DMS 273 treated with DMSO at 0.1 percent for 48 hours (cell line): ENCODE data around the gene UPK3BL2.
"Not testable (repeated sequence)": the region's sequence is repeated elsewhere in the genome, so short reads cannot be mapped to it uniquely, and the experiment has no call there.

Source experiments
- DNase-seq: peaks from one replicate; lab custom pipeline; 2025; lab: John Stamatoyannopoulos, UW

UPK3BL2 gene

DNA sequence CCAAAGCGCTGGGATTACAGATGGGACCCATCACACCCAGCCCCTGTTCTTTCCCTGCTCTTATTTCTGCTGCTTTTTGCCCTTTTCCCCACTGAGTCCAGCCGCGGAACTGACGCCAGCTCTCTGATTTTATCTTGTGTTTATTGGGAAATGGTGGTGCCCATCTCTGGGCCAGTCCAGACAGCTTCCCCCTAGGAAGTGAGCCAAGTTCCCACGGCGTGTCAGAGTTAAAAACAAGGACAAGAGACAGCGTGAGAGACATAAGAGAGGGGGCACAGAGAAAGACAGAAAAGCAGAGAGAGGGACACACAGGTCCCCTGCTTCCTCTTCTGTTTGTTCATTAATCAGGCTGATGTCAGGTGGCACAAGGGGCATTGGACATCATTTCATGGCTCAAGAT lies 11.9 kb downstream of the UPK3BL2 start:
- DNase-seq, result not testable (repeated sequence)

DNA sequence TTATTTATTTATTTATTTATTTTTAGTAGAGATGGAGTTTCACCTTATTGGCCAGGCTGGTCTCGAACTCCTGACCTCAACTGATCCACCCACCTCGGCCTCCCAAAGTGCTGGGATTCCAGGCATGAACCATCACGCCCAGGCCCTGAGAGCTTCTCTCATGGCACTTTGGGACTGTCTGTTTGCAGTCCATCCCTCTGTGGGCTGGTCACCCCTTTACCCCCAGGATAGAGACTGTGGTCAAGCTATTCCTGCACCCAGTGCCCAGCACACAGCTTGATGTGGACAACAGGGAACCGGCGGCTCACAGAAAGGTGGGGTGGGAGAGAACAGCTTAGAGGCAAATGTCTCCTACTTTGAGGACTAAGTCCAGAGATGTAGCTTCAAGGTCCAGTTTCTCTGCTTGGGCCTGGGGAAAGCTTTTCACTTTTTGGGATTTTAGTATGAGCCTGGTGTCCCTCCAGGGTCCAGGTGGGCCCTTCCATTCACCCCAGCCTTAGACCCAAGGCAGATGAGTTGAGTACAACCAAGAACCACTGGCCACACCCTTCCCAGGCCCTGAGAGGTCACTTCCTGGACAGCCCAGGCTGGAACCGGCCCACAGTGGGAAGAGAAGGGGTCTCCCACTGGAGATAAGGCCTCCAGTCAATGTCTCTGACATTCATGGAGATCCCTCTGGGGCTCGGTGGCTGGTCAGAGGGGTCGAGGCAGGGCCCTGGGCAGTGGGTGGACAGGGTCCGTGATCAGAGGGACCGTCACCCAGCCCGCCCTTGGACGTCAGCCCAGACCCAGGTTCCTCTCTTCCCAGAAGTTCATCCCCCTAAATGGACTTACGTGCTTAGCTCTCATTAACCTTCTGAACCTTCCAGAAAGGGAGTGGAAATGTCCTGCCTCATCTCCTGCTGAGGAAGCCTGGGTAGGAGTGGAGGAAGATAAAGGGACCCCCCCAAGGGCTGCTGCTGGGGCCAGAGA lies 15.4 kb downstream of the UPK3BL2 start:
- DNase-seq, result not testable (repeated sequence)

DNA sequence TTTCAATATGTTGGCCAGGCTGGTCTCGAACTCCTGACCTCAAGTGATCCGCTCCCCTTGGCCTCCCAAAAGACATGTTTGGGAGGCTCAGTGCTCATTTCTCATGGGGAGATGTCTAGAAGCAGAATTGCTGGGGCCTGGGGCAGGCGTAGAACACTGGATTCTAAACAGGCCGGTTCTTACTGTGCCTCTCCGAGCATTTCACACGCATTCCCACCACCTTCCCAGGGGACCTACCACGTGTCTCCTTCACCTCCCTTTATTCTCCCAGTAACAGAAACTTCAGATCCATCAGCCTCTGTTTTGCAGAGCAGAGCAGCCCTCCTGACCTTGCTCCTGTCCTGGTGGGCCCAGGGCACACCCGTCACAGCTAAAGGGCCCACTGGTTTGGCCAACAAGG lies 16.3 kb downstream of the UPK3BL2 start:
- DNase-seq, result not testable (repeated sequence)

DNA sequence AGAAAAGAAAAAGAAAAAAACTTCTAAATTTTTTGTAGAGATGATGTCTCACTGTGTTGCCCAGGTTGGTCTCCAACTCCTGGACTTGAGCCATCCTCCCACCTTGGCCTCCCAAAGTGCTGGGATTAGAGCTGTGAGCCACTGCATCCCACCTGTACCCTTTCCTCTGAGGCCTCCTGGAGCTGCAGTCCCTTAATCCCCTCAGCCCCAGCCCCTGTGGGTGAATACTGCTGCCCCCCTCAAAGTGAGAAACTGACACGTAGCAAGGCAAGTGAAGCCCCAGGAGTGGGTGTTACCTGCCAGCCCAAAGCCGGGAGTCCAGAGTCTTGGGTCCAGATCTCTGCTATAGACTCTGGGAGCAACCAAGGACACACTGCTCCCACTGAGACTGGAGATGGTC lies 18.7 kb downstream of the UPK3BL2 start:
- DNase-seq, result not testable (repeated sequence)

DNA sequence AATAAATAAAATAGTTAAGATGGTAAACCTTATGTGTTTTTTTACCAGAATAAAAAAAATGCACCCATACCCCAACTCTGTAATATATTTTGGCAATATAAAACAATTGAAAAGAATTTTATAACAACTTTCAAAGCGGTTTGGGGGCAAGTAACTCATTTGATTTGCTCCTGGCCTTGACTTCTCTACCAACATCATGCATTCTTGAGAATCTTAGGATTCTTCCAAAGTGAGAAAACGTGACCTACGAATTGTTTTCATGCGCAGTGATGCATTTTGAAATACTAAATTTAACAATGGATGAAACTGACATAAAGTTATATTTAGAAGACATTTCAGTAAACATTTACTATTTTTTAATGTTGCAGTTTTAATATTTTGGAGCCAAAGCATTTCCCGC lies 22.7 kb downstream of the UPK3BL2 start:
- not testable (repeated sequence) for DNase-seq

DNA sequence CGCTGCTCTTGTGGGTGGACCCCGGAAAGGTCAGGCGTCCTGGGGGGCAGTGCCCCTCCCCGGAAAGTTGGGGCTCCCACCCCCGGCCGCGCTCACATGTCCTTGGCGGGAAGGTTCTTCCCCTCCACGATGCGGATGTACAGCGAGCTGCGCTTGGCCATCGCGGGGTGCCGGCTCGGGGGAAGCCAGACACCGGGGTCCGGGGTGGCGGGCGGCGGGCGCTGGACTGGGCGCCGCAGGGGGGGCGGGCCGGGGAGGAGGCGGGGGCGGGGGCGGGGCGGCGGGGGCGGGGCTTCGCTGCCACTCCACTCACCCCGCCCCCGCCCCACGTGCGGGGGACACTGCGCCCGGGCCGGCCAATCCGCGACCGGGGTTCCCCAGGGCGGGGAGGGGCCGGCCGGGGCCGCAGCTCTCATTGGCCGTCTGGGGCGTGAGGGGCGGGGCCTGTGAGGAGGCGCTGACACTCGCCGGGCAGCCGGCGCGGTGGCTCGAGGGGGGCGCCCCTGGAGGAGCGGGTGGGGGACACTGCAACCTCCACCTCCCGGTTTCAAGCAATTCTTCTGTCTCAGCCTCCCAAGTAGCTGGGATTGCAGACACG lies 25.8 kb downstream of the UPK3BL2 start, which contains the start of gene RASA4B:
Gene RASA4B (minus strand): TSS at position 228 of the 598 bp plus-strand sequence. CDS start 67 bp downstream, at position 161.
- DNase-seq, result not testable (repeated sequence)

DNA sequence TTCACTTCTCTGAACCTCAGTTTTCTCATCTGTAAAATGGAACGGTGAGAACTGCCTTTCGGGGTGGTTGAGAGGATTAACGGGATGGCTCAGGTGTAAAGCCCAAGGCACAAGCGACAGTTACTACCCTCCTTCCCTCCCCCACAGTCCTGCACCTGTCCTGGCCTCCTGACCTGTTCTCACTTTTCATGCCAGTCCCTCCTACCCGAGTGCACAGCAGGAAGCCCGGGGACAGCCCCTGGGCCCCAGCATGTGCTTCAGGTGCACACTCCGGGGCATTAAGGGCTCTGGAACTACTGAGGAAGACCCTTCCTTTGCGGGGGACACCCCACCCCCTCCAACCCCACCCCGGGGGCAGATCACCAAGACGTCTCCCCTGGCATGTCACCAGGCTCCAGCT lies 26.5 kb downstream of the UPK3BL2 start:
- not testable (repeated sequence) for DNase-seq

DNA sequence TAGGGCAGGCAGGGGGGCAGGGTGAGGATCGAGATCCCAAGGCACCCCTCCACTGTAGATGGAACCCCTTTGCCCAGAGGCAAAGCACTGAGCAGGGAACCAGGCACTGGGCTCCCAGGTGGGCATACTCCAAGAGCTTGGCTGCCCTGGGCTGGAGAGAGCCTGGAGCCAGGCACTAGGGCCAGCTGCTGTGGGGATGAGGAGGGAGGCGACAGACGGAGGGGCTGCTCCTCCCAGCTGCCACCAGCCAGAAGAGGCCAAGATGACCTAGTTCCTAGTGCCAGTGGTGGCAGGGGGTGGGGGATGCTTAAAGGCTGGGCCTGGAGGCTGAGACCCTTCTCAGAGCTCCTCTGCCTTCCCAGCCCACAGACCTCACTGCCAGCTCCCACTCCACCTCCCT lies 27.6 kb downstream of the UPK3BL2 start:
- not testable (repeated sequence) for DNase-seq

DNA sequence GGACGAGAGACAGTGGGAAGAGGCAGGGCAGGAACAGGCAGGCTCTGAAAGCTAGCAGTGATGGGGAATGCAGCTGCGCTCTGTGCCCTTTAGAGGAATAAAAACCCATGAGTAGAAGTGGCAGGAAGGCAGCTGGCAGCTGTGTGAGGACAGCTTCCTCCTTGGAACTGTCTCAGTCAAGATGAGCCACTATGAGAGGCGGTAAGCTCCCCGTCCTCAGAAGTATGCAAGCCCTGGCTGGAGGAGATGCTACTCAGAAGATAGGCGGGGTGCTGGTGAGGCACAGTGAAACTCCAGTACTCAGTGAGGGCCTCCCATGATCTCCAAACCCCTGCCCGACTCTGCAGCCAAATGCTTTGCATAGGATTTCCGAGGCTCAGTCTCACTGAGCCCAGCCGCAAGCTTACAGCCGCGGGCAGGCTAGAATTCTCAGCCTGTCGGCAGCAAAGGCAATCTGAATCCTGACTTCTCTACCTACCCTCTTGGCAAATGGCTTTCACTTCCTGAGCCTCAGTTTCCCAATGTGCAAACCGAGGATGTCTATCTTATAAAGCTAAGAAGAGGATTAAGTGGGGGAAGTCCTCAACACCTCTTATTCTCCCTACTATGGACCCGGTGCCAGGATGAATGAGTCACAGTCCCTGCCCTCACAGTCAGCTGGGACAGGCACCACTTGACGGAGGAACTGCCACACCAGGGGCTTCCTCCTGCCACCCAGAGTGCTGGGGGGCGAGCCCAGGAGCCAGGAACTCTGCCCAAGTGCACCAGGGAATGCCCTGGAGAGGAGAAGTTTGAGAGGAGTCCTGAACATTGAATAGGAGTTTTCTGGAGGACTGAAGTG lies 28.4 kb downstream of the UPK3BL2 start:
- not testable (repeated sequence) for DNase-seq

DNA sequence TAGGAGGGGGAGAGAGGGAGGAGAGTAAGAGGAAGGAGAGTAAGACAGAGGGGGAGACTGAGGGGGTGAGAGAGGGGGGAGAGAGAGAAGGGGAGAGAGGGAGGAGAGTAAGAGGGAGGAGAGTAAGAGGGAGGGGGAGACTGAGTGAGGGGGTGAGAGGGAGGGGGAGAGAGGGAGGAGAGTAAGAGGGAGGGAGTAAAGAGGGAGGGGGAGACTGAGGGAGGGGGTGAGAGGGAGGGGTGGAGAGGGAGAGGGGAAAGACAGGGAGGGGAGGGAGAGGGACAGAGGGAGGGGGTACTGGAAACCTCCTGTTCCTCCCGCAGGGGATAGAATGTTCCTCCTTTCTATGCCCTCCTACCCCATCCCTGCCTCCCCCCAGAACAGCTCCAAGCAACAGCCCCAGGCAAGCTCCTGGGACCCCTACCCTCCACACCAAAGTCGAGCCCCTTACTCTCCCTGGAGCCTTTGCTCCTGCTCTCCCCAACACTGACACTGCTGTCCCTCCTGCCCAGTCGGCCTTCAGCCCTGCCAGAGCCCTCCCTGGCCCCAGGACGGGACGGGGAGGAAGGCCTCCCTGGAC lies 30.8 kb downstream of the UPK3BL2 start:
- not testable (repeated sequence) for DNase-seq

DNA sequence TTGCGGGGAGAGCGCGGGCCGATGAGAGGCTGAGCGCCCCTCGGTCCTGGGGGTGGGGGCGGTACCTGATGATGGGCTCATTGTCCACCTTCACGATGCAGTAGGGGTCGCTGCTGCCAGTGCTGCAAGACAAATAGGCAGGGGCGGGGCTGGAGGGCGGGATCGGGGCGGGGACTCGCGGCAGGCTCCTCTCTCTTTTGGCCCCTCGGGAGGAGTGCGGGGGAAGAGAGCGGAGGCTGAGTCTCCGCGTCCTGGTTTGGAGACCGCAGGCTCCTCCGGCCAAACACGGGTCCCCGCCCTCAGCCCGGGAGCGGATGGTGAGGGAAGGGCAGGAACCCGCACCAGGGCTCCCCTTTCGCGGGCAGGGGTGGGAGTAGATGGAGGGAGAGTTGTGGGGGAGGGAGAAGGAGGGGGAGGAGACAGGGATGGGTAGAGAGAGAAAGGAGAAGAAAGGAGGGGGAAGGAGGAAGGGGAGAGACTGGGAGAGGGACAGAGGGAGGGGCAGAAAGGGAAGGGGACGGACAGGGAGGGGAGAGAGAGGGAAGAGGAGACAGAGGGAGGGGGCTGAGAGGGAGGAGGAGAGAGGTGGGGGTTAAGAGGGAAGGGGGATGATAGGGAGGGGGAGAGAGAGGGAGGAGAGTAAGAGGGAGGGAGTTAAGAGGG lies 31.5 kb downstream of the UPK3BL2 start:
- not testable (repeated sequence) for DNase-seq

DNA sequence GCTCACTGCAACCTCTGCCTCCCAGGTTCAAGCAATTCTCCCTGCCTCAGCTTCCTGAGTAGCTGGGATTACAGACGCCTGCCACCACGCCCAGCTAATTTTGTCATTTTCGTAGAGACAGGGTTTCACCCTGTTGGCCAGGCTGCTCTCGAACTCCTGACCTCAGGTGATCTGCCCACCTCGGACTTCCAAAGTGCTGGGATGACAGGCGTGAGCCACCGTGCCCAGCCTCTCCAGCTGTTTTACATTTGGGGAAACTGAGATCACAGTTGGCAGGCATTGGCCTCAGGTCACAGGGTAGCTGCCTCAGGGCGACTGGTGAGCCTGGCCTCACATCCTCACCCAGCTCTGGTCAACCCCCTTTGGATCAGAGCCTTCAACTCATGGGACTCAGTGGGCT lies 32.9 kb downstream of the UPK3BL2 start:
- not testable (repeated sequence) for DNase-seq

DNA sequence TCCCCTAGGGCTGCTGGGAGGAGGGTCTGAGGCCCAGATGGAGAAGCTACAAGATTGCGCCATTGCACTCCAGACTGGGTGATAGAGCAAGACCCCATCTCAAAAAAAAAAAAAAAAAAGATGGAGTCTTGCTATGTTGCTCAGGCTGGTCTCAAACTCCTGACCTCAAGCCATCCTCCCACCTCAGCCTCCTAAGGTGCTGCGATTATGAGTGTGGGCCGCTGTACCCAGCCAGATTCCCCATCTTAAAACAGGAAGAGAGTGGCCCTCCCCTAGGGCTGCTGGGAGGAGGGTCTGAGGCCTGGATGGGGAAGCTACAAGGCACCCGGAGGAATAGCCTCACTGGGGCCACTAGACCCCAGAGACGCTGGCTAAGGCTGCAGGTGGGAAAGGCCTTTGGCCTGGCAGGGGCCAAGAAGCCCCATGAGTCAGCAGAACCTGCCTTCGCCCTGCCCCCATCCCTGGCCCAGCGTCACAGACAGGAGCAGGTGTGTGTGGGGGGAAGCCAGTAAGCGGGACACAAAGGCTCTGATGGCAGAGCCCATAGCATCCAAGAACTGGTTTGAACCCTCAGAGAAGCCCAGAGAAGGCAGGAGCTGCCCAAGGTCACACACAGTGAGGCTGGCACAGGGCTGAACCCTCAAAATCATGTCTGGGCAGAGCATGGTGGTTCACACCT lies 35.9 kb downstream of the UPK3BL2 start:
- not testable (repeated sequence) for DNase-seq

DNA sequence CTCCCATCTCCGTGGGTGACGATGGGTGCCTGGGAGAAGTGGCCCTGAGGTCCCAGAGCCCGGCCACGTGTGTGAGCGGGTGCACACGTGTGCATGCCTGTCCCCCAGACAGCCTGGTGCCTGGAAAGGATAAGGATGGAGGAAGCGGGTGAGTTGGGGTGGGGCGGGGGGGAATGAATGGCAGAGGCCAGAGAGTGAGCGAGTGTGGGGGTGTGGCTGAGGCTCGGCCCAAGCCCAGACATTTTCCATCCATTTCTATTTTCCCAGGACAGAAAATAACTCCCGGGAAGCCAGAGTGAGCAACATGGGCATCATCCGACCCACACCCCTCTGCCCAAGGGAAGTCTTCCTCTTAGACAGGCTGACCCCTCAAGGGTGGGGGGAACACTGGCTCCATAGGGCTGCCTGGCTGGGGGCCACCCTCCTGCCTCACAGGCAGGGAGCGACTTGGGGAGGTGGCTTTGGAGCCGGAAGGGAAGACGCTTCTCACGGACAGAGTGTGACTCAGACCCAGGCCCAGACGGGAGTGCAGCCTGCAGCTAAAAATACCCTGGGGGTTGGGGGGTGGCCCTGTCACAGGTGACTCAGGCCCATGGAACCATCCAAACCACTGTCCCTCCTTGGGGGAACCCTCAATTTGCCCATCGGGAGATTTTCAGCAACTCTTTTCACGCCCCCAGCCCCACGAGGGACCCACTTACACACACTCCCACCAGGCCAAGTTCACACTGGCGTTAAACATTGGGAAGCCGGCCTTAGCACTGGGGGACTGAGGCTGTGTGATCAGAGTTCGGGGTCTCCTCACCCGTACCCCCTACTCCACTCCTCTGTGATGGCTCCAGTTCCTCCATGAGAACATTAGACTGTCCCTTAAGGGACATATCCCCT lies 38.0 kb downstream of the UPK3BL2 start:
- not testable (repeated sequence) for DNase-seq

DNA sequence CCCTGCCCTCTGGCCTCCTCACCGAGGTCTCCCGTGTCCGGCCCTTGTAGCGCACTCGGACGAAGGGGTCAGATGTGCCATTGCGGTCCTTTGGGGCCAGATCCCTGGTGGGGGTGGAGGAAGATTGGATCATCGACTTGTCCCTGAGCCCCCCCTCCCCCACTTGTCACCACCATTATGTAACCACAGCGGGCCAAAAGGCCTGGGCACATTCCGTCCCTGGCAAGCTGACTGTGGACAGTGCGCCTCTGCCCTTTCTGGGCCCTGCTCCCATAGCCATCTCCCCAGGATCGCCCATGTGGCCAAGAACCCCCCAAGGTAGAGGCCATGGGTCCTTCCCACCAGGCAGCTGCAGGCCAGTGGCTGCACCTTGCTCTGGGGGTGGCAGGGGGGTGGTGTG lies 40.4 kb downstream of the UPK3BL2 start:
- not testable (repeated sequence) for DNase-seq

DNA sequence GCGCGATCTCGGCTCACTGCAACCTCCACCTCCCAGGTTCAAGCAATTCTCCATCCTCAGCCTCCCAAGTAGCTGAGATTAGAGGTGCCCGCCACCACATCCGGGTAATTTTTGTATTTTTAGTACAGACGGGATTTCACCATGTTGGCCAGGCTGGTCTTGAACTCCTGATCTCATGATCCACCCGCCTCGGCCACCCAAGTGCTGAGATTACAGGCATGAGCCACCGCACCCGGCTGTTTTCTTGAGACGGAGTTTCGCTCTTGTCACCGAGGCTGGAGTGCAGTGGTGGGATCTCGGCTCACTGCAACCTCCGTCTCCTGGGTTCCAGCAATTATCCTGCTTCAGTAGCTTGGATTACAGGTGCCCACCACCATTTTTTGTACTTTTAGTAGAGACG lies 45.2 kb downstream of the UPK3BL2 start:
- not testable (repeated sequence) for DNase-seq

DNA sequence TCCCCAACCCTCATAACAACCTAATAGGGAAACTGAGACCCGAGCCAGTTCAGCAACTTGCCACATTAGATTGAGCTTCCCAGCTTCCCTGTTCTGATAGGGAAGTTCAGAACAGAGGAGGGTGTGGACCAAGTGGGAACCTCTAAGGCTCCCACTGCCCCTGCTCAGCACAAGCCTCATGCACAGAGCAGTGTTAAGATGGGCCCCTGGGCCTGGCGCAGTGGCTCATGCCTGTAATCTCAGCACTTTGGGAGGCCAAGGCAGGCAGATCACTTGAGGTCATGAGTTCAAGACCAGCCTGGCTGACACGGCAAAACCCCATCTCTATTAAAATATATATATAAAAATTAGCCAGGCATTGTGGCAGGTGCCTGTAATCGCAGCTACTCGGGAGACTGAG lies 46.2 kb downstream of the UPK3BL2 start:
- not testable (repeated sequence) for DNase-seq

DNA sequence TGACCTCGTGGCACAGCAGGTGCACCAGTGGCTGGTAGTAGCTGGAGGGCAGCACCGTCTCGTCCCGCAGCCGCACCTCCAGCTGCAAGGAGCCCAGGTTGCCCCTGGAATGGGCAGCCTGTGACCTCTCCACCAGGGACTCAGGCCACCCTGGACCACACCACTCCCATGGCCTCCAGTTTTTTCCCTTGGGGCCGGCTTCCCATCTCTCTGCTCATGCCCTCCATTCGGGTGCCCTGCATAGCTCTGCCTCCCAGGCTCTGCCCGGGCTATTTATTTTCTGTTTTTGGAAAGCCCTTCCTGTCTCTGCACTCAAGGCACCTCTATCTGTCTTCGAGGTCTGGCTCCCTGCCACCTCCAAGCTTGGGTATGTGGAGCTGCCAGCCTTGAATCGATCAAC lies 46.6 kb downstream of the UPK3BL2 start:
- not testable (repeated sequence) for DNase-seq

DNA sequence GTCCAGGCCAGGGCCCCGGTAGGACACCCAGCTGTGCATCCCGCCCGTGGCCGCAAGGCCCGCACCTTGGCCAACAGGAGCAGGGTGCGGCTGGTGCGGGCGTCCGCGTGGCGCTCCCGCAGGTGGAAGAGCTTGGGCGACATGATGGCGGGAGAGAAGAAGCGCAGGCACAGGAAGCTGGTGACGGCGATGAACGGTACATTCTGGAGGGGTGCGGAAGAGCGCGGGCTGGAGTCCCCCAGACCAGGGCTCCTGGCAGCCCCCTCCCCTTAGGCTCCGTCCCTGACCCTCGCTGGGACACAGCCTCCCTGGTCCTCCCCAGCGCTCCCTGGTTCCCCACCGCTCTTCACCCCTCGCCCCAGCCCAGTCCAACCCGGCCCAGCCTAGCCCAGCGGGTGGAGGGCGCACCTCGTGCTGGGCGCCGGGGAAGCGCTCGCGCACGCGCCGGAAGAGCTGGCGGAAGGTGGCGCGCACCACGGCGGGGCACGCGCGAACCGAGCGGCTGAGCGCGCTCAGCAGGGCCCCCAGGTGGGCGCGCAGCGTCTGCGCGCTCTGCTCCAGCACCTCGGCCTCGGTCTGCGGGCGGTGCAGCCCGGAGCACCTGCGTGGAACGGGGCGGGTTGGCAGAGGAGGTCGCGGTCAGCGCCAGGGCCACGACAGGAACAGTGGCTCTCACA lies 48.9 kb downstream of the UPK3BL2 start:
- not testable (repeated sequence) for DNase-seq
